Suprapubic skin (tissue), 4 donors: Measurements from ENCODE around the gene ALOX15B.

ENCODE experiments used
- EP300 ChIP-seq: sonication (generic); formaldehyde crosslinking; IDR thresholded peaks from one replicate; pipeline ENCODE4 v1.6.1; 2017; ENCODE audit warnings: antibody characterized with exemption
- POLR2A ChIP-seq, 2 donors: fragments of 450-650 bp; IDR thresholded peaks; one replicate each; pipeline ENCODE4 v1.6.1; 2017; ENCODE audit warnings: antibody characterized with exemption in 2 of 2, mild to moderate bottlenecking in 2 of 2, moderate library complexity in 2 of 2
- POLR2AphosphoS5 ChIP-seq, 3 donors: sonication (generic); formaldehyde crosslinking; IDR thresholded peaks; one replicate each; pipeline ENCODE4 v1.6.1; 2017; ENCODE audit warnings: antibody characterized with exemption in 3 of 3
- TF ChIP-seq, protein P1 (sequence below), 2 donors: fragments of 200-600 bp in 1 of 2; fragments of 450-650 bp in 1 of 2; sonication (generic) in 1 of 2; IDR thresholded peaks; one replicate each; pipeline ENCODE4 v1.5.1; 2016 to 2019; ENCODE audit warnings: antibody characterized with exemption in 2 of 2, mild to moderate bottlenecking in 1 of 2, moderate library complexity in 1 of 2

DNA sequence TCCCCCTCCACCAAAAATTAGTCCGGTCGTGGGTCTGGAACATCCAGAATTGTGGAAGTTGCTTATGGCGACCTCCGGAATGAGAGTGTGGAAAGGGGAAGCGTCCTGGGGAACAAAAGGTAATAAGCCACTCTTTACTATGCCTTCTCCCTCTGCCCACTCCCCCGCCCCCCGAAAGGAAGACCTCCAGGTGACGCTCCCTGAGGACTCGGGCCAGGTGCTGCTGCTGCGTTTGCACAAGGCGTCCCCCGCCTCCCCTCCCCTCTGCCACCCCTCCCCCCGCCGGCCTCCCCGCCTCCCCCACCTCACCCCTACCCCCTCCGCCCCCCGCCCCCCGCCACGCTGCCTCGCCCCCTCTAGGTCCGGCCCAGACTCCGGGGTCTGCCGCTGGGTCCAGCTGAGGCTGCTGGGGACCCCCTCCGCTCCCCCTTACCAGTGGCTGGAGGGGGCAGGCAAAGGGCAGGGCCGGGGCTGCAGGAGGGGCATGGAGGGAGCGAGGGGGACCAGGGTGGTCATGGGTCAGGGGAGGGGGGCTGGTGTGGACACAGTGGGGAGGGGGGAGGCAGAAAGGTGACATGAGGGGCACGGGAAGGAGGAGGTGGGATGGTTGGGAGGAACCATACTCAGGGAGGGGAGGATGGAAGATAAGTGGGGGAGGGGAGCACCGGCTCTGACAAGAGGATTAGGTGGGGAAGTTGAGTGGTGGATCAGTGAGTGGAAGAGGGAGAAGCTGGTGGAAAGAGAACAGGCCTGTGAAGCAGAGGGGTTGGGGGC lies 25.1 kb downstream of the ALOX15B start:
- no peak for TF ChIP-seq POLR2A (IDR thresholded peaks at IDR 0.05)
- no peak for TF ChIP-seq POLR2AphosphoS5 (IDR thresholded peaks at IDR 0.05)
- TF ChIP-seq, protein P1, sequence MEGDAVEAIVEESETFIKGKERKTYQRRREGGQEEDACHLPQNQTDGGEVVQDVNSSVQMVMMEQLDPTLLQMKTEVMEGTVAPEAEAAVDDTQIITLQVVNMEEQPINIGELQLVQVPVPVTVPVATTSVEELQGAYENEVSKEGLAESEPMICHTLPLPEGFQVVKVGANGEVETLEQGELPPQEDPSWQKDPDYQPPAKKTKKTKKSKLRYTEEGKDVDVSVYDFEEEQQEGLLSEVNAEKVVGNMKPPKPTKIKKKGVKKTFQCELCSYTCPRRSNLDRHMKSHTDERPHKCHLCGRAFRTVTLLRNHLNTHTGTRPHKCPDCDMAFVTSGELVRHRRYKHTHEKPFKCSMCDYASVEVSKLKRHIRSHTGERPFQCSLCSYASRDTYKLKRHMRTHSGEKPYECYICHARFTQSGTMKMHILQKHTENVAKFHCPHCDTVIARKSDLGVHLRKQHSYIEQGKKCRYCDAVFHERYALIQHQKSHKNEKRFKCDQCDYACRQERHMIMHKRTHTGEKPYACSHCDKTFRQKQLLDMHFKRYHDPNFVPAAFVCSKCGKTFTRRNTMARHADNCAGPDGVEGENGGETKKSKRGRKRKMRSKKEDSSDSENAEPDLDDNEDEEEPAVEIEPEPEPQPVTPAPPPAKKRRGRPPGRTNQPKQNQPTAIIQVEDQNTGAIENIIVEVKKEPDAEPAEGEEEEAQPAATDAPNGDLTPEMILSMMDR (IDR thresholded peaks at IDR 0.05): no peak
- TF ChIP-seq EP300: no peak
